Gastroesophageal sphincter (tissue), 4 donors: ENCODE data around the gene SLC25A21. TPM values are rescaled to one million over a fixed set of nuclear protein-coding genes. Genes with fewer than 3 reads are reported as not detected.

Experiments used
- ATAC-seq: fragments of 150-250 bp; one replicate; pipeline ENCODE4 v1.9.1; 2016; ENCODE audit warnings: mild to moderate bottlenecking, moderate library complexity
- H3K27ac ChIP-seq, 4 donors: fragments of 200-600 bp; sonication (generic) in 3 of 4; 1 replicate in 3 of 4; 2 replicates in 1 of 4; pipeline ENCODE4 v1.5.1; 2016 to 2019
- H3K27me3 ChIP-seq: fragments of 200-600 bp; sonication (generic); one replicate; pipeline ENCODE4 v1.5.1; 2019
- H3K36me3 ChIP-seq, 2 donors: fragments of 200-600 bp; sonication (generic); one replicate each; pipeline ENCODE4 v1.5.1; 2019; ENCODE audit warnings: control low read depth in 1 of 2
- H3K4me1 ChIP-seq, 3 donors: fragments of 200-600 bp; sonication (generic); 1 replicate in 2 of 3; 2 replicates in 1 of 3; pipeline ENCODE4 v1.5.1; 2016 to 2019; ENCODE audit warnings: control low read depth in 2 of 3
- H3K4me3 ChIP-seq, 2 donors: fragments of 200-600 bp; sonication (generic); one replicate each; pipeline ENCODE4 v1.5.1; 2019; ENCODE audit warnings: mild to moderate bottlenecking in 1 of 2, moderate library complexity in 1 of 2
- H3K9me3 ChIP-seq, 3 donors: fragments of 200-600 bp; sonication (generic); one replicate each; pipeline ENCODE4 v1.5.1; 2017 to 2019; ENCODE audit warnings: control low read depth in 2 of 3
- CTCF ChIP-seq, 4 experiments: fragments of 200-600 bp in 2 of 4; fragments of 450-650 bp in 2 of 4; sonication (generic) in 1 of 4; IDR thresholded peaks; one replicate each; pipeline ENCODE4 v1.5.1; 2017 to 2019; ENCODE audit warnings: antibody characterized with exemption in 4 of 4, mild to moderate bottlenecking in 2 of 4, moderate library complexity in 2 of 4
- EP300 ChIP-seq: sonication (generic); formaldehyde crosslinking; IDR thresholded peaks from one replicate; pipeline ENCODE4 v1.6.1; 2017; ENCODE audit warnings: antibody characterized with exemption, mild to moderate bottlenecking
- POLR2A ChIP-seq, 2 donors: fragments of 450-650 bp; IDR thresholded peaks; one replicate each; pipeline ENCODE4 v1.6.1; 2017; ENCODE audit warnings: antibody characterized with exemption in 2 of 2, mild to moderate bottlenecking in 2 of 2, moderate library complexity in 1 of 2
- POLR2AphosphoS5 ChIP-seq: sonication (generic); formaldehyde crosslinking; IDR thresholded peaks from one replicate; pipeline ENCODE4 v1.6.1; 2017; ENCODE audit warnings: antibody characterized with exemption
- WGBS, 2 donors: methylation state at CpG; one replicate each; pipeline ENCODE4 v1.1.5; 2018; ENCODE audit warnings: low coverage in 1 of 2; 5-methylcytosine and 5-hydroxymethylcytosine counted together
- total RNA-seq, 4 donors: library from RNA; depleted of rRNA; stranded (reverse); fragments of >200 nt; gene quantifications; one replicate each; pipeline ENCODE4 v1.1.0, GENCODE V29; 2016

SLC25A21 gene
- total RNA-seq, 4 donors from 2014 or later, result 0.40 to 1.5 (median 1.3) TPM

- H3K27me3 ChIP-seq, result no peaks in the 10 kb centered on the region
- no peak overlapping the region for H3K4me3 ChIP-seq
- no peak overlapping the region for H3K27ac ChIP-seq
- no peaks in the 10 kb centered on the region for H3K9me3 ChIP-seq
- ATAC-seq, result no peak
- TF ChIP-seq EP300 (no peak), POLR2AphosphoS5 (no peak), CTCF (IDR thresholded peaks at IDR 0.05) (no peak), POLR2A (IDR thresholded peaks at IDR 0.05) (no peak)
- no peaks in the 10 kb centered on the region for H3K4me1 ChIP-seq
- no peaks in the 10 kb centered on the region for H3K36me3 ChIP-seq
- WGBS, 2 donors, result 39 to 61% methylated on average over 4 to 6 of the region's 6 CpGs
Measured at GRCh38 chr14:36935976-36936678, 236.3 kb downstream of the SLC25A21 start.

- 50 to 68% methylated on average over 1 of the region's 1 CpG for WGBS, 2 donors
- H3K36me3 ChIP-seq, result no peaks in the 10 kb centered on the region
- TF ChIP-seq POLR2A (IDR thresholded peaks at IDR 0.05) (no peak), CTCF (IDR thresholded peaks at IDR 0.05) (no peak), POLR2AphosphoS5 (no peak), EP300 (no peak)
- H3K4me3 ChIP-seq, result no peak overlapping the region
- no peak for ATAC-seq
- H3K27me3 ChIP-seq, result no peaks in the 10 kb centered on the region
- no peak overlapping the region for H3K27ac ChIP-seq
- H3K4me1 ChIP-seq, result no peaks in the 10 kb centered on the region
- no peaks in the 10 kb centered on the region for H3K9me3 ChIP-seq
Measured at GRCh38 chr14:36934304-36934703, 238.1 kb downstream of the SLC25A21 start.

- WGBS, 2 donors, result 63 to 68% methylated on average over 2 of the region's 2 CpGs
- Histone ChIP-seq H3K27me3 (no peaks in the 10 kb centered on the region), H3K4me3 (no peak overlapping the region), H3K9me3 (no peaks in the 10 kb centered on the region), H3K27ac (no peak overlapping the region), H3K4me1 (no peaks in the 10 kb centered on the region), H3K36me3 (no peaks in the 10 kb centered on the region)
- TF ChIP-seq POLR2A (IDR thresholded peaks at IDR 0.05), result no peak
- no peak for TF ChIP-seq POLR2AphosphoS5
- TF ChIP-seq CTCF (IDR thresholded peaks at IDR 0.05), result no peak
- TF ChIP-seq EP300, result no peak
- no peak for ATAC-seq
Measured at GRCh38 chr14:36931791-36932190, 240.6 kb downstream of the SLC25A21 start.

GRCh38 chr14:36928432-36928831 lies 244.0 kb downstream of the SLC25A21 start:
- no peaks in the 10 kb centered on the region for H3K27me3 ChIP-seq
- 58 to 85% methylated on average over 4 of the region's 4 CpGs for WGBS, 2 donors
- ATAC-seq, result no peak
- no peak overlapping the region for H3K4me3 ChIP-seq
- H3K4me1 ChIP-seq, result no peaks in the 10 kb centered on the region
- TF ChIP-seq POLR2A (IDR thresholded peaks at IDR 0.05) (no peak), POLR2AphosphoS5 (no peak), CTCF (IDR thresholded peaks at IDR 0.05) (no peak), EP300 (no peak)
- H3K36me3 ChIP-seq, result no peaks in the 10 kb centered on the region
- H3K9me3 ChIP-seq, result peaks cover 0 to 7% (median 0%) of the 10 kb centered on the region in 3 donors
- no peak overlapping the region for H3K27ac ChIP-seq

- Histone ChIP-seq H3K9me3 (peaks cover 0 to 7% (median 0%) of the 10 kb centered on the region in 3 donors), H3K4me1 (no peaks in the 10 kb centered on the region), H3K27me3 (no peaks in the 10 kb centered on the region), H3K4me3 (no peak overlapping the region), H3K36me3 (no peaks in the 10 kb centered on the region), H3K27ac (no peak overlapping the region)
- no peak for ATAC-seq
- WGBS, 2 donors, result 89 to 100% methylated on average over 2 of the region's 2 CpGs
- TF ChIP-seq POLR2A (IDR thresholded peaks at IDR 0.05) (no peak), CTCF (IDR thresholded peaks at IDR 0.05) (no peak), EP300 (no peak), POLR2AphosphoS5 (no peak)
Measured at GRCh38 chr14:36925094-36925493, 247.3 kb downstream of the SLC25A21 start.
